Measurements from ENCODE around the gene CREM. TPM values are rescaled to one million over a fixed set of nuclear protein-coding genes. Genes with fewer than 3 reads are reported as not detected.
"Not testable (repeated sequence)": the region's sequence is repeated elsewhere in the genome, so short reads cannot be mapped to it uniquely, and the experiment has no call there.

CREM gene
- 22.8 TPM for polyA plus RNA-seq (2013, experiment 1 of 2; ENCODE audit: insufficient read length)
- 21.9 TPM for polyA plus RNA-seq (2013, experiment 2 of 2; ENCODE audit: insufficient read length)

DNA sequence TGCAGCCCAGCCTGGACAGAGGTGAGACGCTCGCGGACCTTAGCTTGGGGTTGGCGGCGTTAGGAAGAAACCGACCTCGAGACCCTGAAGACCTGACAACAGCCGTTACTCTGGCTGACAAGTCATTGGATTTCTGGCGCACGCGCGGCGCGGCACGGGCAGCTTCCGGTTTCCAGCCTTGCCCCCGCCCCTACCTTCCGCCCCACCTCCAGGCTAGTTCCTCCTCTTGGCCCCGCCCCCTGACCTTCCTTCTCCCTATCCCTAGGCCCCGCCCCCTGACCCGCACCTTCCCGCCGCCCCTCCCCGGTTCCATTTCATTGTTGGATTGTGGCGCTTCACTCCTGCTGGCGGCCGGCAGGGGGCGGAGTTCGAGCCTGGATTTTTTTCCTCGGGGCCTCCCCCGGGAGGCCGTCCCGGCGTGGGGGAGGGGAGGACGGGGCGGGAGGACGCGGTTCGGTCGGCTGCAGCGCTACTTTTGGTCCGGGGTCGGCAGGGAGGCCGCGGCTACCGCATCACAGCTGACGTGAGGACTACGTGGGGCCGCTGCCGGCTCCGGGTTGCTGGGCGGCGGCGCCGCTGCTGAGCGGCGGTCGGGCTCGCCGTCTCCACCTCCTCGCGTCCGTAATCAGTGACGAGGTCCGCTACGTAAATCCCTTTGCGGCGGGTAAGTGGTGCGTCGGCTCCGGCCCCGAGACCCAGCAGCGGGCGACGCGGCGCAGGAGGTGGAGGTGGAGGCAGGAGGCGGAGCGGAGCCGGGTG is at the start of gene CREM:
CREM (plus strand) TSS at position 317 of the 759 bp plus-strand sequence. CDS start 10,990 bp downstream, outside the sequence.
- peak; percentile 97 for DNase-seq

DNA sequence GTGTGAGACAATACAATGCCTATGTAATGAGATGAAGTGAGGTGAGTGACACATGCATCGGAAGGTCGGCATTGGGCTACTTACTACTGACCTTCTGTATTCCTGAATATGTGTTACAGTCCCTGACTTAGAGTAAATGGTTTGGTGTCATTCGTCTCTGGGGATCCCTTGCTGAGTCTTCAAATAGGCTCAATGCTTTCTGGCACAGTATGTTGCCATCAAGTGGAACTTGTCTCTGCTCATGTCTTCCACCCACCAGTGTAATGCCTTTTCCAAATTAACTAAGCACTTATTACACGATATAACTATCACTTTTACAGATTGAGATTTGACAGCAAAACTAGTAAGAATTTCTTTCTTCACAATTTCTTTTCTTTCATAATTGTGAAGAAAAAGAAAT is 47.4 kb upstream of the CREM start:
- DNase-seq = no peak

DNA sequence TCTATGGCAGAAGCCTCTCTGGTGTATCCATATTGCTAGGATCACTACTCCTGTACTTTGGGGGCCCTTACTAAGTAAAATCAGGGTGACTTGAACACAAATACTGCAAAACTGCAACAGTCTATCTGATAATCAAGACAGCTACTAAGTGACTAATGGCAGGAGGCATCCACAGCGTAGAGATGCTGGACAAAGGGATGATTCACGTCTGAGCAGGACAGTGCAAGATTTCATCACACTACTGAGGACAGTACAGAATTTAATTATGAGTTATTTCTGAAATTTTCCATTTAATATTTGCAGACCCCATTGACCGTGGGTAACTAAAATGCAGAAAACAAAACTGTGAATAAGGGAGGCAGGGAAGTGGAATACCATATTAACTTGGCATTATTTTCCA is 46.9 kb upstream of the CREM start:
- peak; percentile 86 for DNase-seq

DNA sequence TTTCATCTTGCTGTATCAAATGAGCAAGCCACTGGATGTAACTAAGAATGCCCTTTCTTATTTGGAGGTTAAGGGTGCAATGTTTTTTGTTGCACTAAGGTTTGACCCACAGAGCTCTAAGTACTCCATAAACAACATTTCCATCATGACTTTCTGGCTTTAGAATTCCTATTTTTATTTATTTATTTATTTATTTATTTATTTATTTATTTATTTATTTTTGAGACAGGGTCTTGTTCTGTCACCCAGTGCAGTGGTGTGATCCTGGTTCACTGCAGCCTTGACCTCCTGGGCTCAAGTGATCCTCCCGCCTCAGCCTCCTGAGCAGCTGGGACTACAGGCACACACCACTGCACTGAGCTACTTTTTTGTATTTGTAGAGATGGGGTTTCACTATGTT is 46.4 kb upstream of the CREM start:
- DNase-seq = not testable (repeated sequence)

DNA sequence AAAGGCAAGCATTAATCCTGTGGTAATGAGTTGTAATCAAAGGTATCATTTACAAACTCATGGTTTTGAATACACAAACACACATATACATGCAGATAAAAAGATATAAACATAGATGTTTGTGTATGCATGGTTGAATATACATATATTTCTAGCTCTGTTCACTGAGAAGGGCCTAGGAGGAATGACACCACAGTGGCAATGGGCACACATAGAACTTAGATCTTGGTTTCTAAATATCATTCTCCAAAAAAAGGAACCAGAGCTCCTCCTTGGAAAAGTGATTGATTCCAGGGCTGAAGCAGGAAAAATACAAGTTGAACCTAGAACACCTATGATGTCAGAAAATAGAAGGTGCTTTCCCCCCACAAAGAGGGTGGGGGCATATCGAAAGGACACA is 43.4 kb upstream of the CREM start:
- no peak for DNase-seq

DNA sequence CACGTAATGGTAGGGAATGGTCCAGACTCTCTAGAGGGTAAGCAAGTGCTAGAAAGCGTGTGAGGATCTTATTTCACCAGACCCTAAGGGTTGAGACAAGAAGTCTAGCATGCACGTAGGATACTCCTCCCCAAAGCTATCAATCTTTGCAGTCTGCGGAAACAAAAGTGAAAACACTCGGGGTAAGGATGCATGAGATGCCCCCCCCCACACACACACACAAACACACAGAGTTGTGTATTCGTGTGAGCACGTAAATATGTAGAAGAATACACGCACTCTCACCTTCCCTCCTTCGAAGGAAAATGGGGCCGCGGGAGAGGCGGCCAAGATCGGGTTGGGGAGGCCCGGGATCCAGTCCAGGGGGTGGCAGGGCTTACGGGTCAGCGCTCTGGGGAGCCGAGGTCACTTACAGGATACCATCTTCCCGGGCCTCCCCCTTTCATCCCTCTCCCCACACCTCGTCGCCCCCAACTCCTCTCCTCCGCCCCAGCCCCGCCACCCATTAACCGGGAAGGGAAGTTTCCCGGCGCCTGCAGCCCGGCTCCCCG is 37.0 kb upstream of the CREM start:
- DNase-seq = peak; percentile 14

DNA sequence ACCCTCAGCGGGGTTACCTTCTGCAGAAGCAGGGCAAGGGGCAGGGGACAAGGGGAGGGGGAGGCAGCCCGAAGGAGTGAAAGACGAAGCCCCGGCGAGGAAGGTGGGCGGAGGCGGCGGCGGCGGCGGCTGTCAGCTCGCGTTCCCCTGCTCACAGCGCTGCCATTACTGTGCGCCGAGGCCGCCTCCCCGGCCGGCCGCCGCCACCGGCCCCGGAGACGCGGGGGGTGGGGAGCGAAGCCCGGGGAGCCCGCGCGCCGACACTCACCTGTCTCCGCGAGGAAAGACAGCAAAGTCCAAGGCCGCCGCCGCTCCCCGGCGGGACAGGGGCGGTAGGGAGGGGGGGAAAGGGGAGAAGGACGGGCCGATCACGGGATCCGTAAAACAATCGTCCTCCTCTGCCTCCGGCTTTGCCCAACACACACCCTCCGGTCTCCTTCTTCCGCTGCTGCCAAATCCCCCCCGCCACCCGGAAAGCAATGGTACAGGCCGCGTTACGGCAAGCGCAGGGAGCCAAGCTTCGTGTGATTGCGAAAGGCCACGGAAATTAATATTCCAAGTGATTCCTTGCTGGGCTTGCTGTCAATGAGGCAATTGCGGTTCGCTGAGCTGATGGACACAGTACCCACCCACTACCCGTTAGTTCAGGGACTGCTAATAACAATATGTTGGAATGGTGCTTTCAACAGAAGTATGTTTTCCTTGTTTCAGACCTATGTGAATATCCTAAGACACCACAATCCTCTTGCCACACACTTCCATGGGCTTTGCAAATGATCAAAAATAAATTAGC is 36.3 kb upstream of the CREM start, which contains the start of gene CUL2:
CUL2 (minus strand) TSS at position 180 of the 793 bp plus-strand sequence. CDS start 19,024 bp downstream, outside the sequence.
- DNase-seq = peak; percentile 97

DNA sequence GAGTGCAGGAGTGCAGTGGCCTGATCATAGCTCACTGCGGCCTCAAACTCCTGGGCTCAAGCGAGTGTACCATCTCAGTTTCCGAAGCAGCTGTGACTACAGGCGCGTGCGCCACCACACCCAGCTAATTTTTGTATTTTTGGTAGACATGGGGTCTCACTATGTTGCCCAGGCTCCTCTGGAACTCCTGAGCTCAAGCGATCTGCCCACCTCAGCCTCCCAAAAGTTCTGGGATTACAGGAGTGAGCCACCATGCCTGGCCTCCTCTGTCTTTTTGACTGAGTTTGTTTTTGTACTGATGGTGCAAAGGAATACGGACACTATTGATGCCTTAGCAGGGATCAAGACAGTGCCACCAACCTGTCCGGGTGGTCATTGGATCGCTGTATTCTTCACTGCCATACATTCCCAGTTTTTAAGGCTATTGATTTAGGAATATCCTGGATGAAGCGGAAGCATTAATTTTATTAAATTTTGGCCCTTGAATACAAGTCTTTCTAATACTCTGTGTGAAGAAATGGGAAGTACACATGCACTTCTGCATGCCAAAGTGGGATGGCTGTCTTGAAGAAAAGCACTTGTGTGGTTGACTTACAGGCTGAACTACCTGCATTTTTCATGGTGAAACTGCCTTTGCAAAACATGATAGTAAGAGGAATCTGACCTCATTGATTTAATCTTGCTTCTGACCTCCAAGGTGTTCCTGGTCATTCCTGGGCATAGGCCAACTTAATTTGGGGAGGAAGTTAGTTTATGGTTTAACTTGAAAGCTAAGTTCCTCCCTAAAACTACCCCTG is 34.5 kb upstream of the CREM start:
- DNase-seq = no peak

DNA sequence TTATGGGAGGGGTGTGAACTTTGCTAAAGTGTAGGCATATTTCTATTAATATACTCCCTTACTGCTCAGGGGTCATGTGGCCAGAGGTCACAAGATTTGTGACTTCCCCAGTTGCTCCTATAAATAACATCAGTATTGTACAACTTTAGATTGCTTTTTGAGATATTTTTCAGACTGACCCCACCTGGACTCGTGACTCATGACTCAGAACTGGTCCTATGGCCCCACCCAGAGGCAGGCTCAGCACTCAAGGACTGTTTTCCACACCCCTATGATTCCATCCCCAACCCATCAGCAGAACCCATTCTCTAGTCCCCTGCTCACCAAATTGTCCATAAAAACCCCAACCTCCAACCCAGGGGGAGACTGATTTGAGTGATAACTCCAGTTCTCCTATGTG is 33.8 kb upstream of the CREM start:
- DNase-seq = no peak

DNA sequence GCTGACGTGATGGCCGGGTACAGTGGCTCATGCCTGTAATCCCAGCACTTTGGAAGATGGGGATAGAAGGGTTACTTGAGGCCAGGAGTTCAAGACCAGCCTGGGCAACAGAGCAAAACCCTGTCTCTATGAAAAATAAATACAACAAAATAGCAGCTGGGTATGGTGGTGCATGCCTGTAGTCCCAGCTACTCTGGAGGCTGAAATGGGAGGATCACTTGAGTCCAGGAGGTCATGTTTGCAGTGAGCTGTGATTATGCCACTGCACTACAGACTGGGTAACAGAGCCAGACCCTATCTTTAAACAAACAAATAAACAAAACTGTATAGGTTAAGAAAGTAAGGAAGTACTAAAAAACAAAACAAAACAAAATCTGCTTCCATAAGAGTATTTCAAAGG is 30.3 kb upstream of the CREM start:
- no peak for DNase-seq

DNA sequence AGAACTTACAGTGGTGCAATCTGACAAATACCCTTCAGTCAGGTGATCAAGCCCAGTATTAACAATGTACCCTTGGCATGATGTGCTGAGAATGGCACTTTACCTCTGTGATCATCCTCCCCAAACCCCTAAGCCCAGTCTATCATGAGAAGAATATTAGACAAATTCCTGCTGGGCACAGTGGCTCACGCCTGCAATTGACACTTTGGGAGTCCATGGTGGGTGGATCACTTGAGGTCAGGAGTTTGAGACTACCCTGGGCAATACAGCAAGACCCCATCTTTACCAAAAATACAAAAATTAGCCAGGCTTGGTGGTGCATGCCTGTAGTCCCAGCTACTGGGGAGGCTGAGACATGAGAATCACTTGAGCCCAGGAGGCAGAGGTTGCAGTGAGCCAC is 29.1 kb upstream of the CREM start:
- no peak for DNase-seq

DNA sequence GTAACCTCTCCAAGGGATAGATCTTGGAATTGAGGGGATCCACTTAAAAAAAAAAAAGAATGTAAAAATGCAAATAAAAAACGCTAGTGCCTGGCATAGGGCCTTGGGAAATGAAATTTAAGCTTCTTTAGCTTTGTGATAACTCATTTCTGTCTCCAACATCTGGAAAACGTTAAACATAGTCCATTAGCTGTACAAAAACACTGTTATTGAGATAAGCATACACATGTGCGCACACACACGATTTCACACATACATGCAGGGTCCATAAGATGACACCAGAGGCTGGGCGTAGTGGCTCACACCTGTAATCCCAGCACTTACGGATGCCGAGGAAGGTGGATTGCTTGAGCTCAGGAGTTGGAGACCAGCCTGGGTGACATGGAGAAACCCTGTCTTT is 22.8 kb upstream of the CREM start:
- no peak for DNase-seq

DNA sequence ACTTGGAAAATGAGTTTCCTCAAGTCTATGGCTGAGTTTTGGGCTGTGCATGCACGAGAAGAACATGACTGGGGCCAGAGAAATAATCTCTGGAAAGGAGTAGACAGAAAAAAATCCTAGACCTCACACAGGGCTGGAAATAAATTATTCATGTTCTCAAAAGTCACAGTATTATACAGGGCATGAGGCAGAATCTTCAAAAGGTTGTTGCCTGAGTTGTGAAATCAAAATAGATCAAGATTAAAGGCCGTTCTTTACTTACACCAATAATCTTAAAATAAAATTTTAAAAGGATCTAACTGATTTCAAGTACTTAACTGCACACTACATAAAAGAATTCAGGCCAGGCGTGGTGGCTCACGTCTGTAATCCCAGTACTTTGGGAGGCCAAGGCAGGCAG is 14.1 kb upstream of the CREM start:
- no peak for DNase-seq

DNA sequence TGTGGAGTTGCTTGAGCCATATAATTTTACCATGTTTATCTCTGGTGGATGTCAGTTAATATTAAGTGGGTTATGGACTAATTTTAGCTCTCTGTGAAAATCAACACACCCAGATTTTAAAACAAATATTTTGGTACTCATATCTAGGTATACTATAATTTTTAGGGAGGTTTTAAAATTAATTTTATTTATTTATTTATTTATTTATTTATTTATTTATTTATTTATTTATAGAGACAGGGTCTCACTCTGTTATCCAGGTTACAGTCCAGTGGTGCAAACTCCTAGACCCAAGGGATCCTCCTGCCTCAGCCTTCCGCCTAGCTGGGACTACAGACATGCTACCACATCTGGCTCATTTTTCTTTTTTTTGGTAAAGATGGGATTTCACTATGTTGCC is 7.3 kb upstream of the CREM start:
- no peak for DNase-seq

DNA sequence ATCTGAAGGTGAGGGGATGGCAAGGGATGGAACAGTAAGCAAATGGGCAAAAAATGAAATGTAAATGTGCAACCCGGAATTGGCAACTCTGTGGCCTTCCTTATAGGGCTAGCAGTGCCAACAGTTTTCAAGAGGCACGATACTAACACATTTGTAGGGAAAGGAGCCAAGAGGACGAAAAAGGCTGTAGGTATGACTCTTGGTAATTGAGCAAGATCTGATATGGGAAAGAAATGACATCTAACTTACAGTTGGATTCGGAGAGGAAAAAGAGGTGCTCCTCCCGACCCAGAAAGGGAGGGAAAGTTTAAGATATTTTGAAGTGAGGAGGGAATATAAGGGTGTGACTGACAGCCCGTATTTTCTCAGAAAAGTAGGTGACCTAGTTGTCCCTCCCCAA is 2.1 kb upstream of the CREM start:
- DNase-seq = no peak

DNA sequence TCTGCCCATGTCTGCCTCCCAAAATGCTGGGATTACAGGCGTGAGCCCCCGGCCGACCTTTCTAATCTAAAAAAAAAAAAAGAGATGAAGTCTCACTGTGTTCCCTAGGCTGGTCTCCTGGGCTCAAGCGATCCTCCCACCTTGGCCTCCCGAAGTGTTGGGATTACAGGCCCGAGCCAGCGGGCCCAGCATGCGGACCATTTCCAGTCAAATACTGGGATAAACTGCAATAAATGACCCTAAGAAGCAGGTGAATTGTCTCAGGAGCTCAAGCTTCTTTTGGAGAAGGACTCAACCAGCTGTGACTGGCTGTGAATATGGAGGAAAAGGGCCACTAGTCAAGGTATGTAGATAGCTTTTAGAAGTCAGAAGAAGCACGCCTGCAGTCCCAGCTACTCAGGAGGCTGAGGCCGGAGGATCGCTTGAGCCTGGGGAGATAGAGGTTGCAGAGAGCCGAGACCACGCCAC is 550 bp upstream of the CREM start:
- peak; percentile 1 for DNase-seq

DNA sequence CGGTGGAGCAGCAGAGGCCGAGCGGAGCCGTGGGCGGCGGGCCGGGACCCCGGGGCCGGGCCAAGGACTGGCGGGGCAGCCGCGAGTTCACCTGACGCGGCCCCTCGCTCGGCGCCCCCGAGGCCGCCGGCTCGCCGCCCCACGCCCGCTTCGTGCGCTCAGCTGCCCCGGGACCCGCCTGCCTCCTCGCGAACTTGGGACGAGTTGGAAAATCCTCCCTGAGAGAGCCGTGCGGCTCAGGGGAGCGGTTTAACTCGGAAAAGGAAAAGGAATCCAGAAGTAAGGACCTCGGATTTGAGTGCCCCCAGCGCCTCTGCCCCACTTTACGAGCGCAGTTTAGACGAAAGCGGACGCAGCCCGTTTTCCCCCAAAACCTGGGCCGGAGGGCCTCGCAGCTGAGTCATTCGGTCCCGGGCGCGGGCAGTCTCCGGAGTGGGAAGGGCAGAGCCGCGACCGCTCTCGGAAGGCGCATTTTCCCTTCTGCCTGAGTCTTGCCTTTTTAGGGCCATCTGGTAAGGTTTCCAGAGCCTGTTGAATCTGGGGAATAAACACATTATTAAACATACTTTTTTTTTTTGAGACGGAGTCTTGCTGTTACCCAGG is 744 bp downstream of the CREM start:
- peak; percentile 64 for DNase-seq

DNA sequence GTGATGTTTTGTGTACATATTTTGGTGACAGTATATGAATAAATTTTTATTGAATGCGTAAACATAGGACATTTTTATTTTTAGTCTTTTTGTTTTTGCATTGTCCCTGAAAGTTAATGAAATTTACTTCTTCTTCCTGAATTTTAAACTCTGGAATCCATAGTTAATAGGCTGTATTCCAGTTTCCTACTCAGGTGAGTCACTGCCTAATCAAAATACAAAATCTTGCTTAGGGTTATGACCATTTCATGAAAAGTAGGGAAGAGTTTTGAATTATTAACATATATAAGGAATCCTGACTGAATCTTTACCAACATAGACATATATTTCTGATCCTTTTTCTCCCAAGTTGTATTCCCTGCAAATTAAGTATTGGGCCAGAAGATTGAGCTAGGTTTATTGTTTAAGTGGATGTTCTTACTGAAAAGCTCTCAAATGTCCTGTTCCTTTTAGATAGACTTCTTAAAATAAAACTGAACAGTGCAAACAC is 2.6 kb downstream of the CREM start:
- no peak for DNase-seq

DNA sequence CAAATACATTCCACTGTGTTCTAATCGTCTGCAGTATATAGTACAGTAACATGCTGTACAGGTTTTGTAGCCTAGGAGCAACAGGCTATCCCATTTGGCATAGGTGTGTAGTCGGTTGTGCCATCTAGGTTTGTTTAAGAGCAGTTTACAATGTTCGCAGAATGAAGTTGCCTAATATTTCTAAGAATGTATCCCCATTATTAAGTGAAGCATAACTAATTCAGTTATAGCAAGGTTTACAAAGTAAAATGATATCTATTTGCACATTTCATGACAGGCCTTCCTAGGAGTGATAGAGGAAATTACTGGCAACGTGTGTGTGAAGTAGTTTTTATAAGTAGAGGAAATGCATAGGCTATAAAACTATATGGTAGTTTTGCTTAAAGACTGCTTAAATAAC is 4.0 kb downstream of the CREM start:
- DNase-seq = no peak

DNA sequence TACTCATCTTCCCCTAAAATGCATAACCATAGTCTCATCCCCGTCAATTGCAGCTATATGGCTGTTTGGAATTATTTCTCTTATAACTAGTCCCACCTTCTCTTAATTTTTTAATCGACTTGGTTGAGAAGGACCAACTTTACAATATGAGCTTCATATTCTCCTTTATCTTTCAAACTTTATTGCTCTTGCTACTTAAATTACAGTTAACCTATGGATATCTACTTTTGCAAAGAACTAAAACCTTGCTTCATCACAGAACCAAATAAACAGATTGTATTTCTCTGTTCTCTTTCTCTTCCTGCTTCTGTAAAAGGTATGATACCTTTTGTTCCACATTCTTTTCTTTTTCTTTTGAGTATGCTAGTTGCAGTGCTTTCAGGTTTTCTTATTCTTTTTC is 6.1 kb downstream of the CREM start:
- DNase-seq = no peak

DNA sequence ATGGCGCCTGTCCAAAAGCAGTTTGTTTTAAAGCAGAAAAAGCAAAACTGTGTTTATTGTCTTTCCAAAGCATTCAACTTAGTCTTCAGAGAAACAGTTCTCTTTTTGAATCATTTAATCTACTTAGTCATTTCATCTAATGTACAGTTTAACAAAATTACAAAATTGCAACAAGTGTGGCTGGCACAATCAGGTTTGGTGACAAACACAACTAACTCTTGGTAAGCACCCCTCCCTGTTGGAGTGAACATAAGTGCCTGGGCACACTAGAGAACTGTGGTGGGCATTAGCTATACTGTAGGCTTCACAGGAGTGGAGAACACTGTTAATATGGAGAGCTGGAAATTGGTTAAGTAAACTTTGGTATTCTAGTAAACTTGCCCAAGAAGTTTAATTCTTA is 6.9 kb downstream of the CREM start:
- DNase-seq = no peak

DNA sequence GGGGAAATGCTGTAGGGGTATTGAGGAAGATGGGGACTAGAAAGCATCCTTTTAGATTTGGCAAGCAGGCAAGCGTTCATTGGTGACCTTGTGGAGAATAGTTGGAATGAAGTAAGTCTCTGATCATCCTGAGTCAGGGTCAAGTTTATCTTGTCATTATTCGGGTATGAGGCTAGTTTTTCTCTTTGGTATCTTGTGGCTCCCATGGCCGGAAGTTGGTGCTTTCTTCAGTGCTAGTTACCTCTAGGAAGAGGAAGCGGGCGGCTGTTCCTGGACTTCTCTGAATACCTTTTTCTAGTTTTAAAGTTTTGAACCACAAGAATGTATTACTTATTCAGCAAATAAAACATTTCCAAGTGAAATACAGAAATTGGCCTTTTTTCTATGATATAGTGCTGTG is 9.2 kb downstream of the CREM start:
- peak; percentile 5 for DNase-seq
